GM10266 (cell line): ENCODE measurements around the gene DOK7.

Experiments
- DNase-seq: peaks from one replicate; pipeline ENCODE4 v3.0.0; 2012; ENCODE audit errors: extremely low spot score
- CTCF ChIP-seq: IDR thresholded peaks from 2 replicates; pipeline ENCODE4 v1.5.1; 2012; ENCODE audit warnings: mild to moderate bottlenecking, low read depth; ENCODE audit not compliant: control insufficient read depth, insufficient read depth; ENCODE audit errors: missing control alignments

DOK7 gene

GRCh38 chr4:3482707-3483106, 19.6 kb downstream of the DOK7 start:
- no peak for TF ChIP-seq CTCF
- DNase-seq: no peak

DNA sequence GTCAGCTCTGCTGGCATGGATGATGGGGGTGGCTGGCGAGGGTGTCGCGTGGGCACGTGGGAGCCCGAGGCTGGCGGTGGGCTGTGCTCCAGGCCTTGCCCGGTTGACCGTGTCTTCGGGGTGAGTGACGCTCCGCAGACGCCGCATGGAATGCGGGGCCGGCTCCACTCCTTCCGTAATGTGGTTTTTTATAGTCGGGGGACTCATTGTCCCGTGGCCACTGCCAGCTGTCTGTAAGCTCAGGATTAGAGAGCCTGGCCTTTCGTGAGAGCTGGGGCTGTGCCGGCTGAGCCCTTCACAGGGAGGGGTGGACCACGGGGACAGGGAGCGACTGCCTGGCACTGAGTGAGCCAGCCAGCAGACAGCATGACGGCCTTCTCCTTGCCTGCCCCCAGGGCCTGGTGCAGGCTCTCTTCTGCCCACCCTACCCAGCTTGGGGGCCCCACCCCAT, 20.4 kb downstream of the DOK7 start:
- TF ChIP-seq CTCF: no peak
- no peak for DNase-seq

- no peak for DNase-seq
- TF ChIP-seq CTCF: no peak
Observed at GRCh38 chr4:3484057-3484973, 21.2 kb downstream of the DOK7 start.

DNA sequence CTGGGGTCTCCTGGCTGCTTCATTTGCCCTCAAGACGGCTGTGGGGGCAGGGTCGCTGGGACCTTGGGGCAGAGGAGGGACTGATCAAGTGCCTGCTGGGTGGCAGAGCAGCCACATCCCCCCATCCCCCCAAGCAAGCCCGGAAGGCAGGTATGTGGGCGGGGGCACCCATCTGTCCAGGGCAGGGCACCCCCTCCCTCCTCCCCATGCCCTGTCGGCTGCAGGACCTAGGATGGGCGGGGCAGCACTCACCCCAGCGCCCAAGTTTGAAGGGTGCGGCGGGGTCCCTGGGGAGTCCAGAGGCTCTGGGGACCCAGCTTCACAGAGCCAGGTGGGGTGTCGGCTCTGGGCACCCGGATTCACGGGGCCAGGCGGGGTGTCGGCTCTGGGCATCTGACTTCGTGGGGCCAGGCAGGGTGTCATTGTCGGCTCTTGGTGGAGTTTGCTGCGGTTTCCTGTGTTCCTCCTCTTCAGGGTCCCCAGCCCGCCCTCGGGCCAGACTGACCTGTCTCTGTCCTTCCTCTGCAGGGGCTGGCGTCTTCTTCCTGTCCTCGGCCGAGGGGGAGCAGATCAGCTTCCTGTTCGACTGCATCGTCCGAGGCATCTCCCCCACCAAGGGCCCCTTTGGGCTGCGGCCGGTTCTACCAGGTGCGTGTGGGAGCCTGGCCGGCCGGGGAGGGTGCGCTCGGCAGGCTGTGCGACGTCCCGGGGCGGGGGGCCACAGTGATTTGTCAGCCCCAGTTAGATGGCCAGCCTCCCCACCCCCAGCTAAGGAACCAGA, 22.1 kb downstream of the DOK7 start:
- no peak for TF ChIP-seq CTCF
- DNase-seq: no peak

DNA sequence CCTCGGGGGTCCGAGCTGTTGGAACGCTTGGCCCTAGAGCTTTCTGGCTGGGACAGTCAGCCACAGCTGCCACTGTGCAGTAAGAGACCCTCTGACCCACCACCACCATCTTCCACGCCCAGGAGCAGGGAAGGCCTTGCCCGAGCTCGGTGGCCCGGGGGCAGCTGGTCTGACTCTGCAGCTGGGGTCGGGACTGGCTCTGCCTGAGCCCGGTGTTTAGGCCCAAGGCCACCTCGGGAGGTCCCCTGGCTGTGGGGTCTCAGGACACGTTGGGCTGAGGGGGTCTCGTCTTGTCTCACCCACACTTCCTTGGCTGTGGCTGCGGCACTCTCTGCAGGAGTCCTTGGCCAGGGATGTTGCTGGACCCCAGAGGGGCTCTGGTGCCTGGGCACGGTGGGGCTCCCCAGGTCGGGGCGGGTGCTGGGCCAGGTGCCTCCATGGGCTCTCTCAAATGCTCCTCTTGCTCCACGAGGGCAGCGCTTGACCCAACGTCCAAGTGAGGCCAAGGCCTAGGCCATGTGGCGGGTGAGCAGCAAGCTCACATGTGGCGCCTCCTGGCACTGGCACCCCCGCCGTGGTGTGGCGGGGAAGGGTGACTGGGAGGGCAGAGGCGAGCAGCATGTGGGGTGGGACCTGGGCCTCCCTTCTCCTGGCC, 22.9 kb downstream of the DOK7 start:
- no peak for DNase-seq
- no peak for TF ChIP-seq CTCF

GRCh38 chr4:3486541-3487540, 23.7 kb downstream of the DOK7 start:
- no peak for TF ChIP-seq CTCF
- no peak for DNase-seq
